Endothelial cell of umbilical vein (primary cell): Measurements from ENCODE around the gene GFPT2. TPM values are rescaled to one million over a fixed set of nuclear protein-coding genes. Genes with fewer than 3 reads are reported as not detected.

Experiments used
- BruUV-seq: library from RNA; stranded (reverse); fragments of 400-500 nt; replicated peaks from 2 replicates; lab custom pipeline; 2021; lab: Mats Ljungman, UMichigan
- CTCF ChIA-PET: fragments of 300-600, 350-600 bp; sonication (Branson Sonifier 250); formaldehyde crosslinking; loops from one replicate; lab custom pipeline; 2021; ENCODE audit warnings: antibody characterized with exemption, inconsistent platforms; lab: Charles Lee
- POLR2A ChIA-PET: fragments of 300-600, 350-600 bp; sonication (Branson Sonifier 250); formaldehyde crosslinking; loops from one replicate; lab custom pipeline; 2021; ENCODE audit warnings: antibody characterized with exemption, inconsistent platforms; lab: Charles Lee
- DNase-seq: peaks from one replicate; pipeline ENCODE4 v3.0.0-alpha.2; 2011; ENCODE audit warnings: low read depth, low spot score
- FAIRE-seq: peaks from 2 replicates; lab custom pipeline; 2011; peaks lifted over from hg19 to GRCh38; lab: Jason Lieb, UNC
- H2AFZ ChIP-seq: 2 replicates; pipeline ENCODE4 v1.6.0; 2012; ENCODE audit warnings: low read depth, low read length, control low read depth, inconsistent platforms
- H3K27ac ChIP-seq: 2 replicates; pipeline ENCODE4 v1.5.1; 2011; ENCODE audit warnings: low read depth, mild to moderate bottlenecking, control low read depth, low read length, moderate library complexity; ENCODE audit not compliant: insufficient read depth
- H3K27me3 ChIP-seq, 2 experiments: 2 replicates each; pipeline versions ENCODE4 v1.6.0 to v1.6.1; 2011; ENCODE audit warnings: low read length in 2 of 2, mixed read lengths in 1 of 2; ENCODE audit not compliant: control insufficient read depth in 2 of 2, insufficient read depth in 2 of 2
- H3K36me3 ChIP-seq, 2 experiments: 2 replicates in 1 of 2; 3 replicates in 1 of 2; pipeline ENCODE4 v1.5.1; 2011; ENCODE audit warnings: low read length in 2 of 2, mild to moderate bottlenecking in 1 of 2, moderate library complexity in 1 of 2; ENCODE audit not compliant: control insufficient read depth in 2 of 2, insufficient read depth in 2 of 2; ENCODE audit errors: extremely low read depth in 1 of 2
- H3K4me1 ChIP-seq: 3 replicates; pipeline ENCODE4 v1.5.1; 2011; ENCODE audit warnings: mild to moderate bottlenecking, low read length; ENCODE audit not compliant: control insufficient read depth, insufficient read depth; ENCODE audit errors: extremely low read depth
- H3K4me2 ChIP-seq: 2 replicates; pipeline ENCODE4 v1.6.1; 2011; ENCODE audit warnings: low read length, control low read depth, mixed read lengths; ENCODE audit not compliant: insufficient read depth
- H3K4me3 ChIP-seq, 3 experiments: fragments of 200-600 bp in 1 of 3; sonication (generic), shearing (Covaris generic) in 1 of 3; replicated peaks in 1 of 3; 2 replicates each; pipeline ENCODE4 v1.5.1; 2011 to 2016; ENCODE audit warnings: control low read depth in 3 of 3, low read length in 3 of 3, mild to moderate bottlenecking in 2 of 3, inconsistent platforms in 1 of 3, low read depth in 1 of 3, moderate library complexity in 1 of 3; ENCODE audit not compliant: insufficient read depth in 1 of 3
- H3K79me2 ChIP-seq: 2 replicates; pipeline ENCODE4 v1.6.0; 2012; ENCODE audit warnings: low read length, inconsistent platforms; ENCODE audit not compliant: control insufficient read depth, insufficient read depth
- H3K9ac ChIP-seq: replicated peaks from 2 replicates; pipeline ENCODE3; 2011; ENCODE audit warnings: low read length, control low read depth; ENCODE audit not compliant: insufficient read depth; ENCODE audit errors: extremely low read depth
- H3K9me1 ChIP-seq: replicated peaks from 3 replicates; pipeline ENCODE4 v1.6.0; 2011; ENCODE audit warnings: mild to moderate bottlenecking, low read length; ENCODE audit not compliant: control insufficient read depth, insufficient read depth; ENCODE audit errors: extremely low read depth
- H3K9me3 ChIP-seq: replicated peaks from 2 replicates; pipeline ENCODE4 v1.5.1; 2012; ENCODE audit warnings: low read length, inconsistent platforms; ENCODE audit not compliant: control insufficient read depth, insufficient read depth
- H4K20me1 ChIP-seq: replicated peaks from 2 replicates; pipeline ENCODE3; 2011; ENCODE audit warnings: mild to moderate bottlenecking, low read length; ENCODE audit not compliant: control insufficient read depth, insufficient read depth; ENCODE audit errors: extremely low read depth
- EZH2 ChIP-seq: IDR thresholded peaks from 2 replicates; pipeline ENCODE4 v1.6.1; 2012; ENCODE audit warnings: borderline replicate concordance, low read depth, mild to moderate bottlenecking, moderate library complexity, low read length, inconsistent platforms; ENCODE audit not compliant: severe bottlenecking
- FOS ChIP-seq: IDR thresholded peaks from 2 replicates; pipeline ENCODE4 v1.6.1; 2011; ENCODE audit warnings: mild to moderate bottlenecking, low read length, moderate library complexity, borderline replicate concordance; ENCODE audit not compliant: insufficient read depth
- GATA2 ChIP-seq: IDR thresholded peaks from 2 replicates; pipeline ENCODE4 v1.7.0; 2011; ENCODE audit warnings: low read depth, mild to moderate bottlenecking, moderate library complexity, mixed read lengths, low read length; ENCODE audit not compliant: insufficient read length, insufficient read depth
- JUN ChIP-seq: IDR thresholded peaks from 2 replicates; pipeline ENCODE4 v1.6.1; 2011; ENCODE audit warnings: borderline replicate concordance, low read depth; ENCODE audit not compliant: insufficient read length, insufficient read depth
- MYC ChIP-seq: IDR thresholded peaks from one replicate; pipeline ENCODE4 v1.6.1; 2011; ENCODE audit warnings: mild to moderate bottlenecking, low read depth, low read length
- POLR2A ChIP-seq: IDR thresholded peaks from 2 replicates; pipeline ENCODE4 v1.6.1; 2012; ENCODE audit warnings: low read depth, mild to moderate bottlenecking, control low read depth, low read length
- POLR2AphosphoS5 ChIP-seq: IDR thresholded peaks from 2 replicates; pipeline ENCODE4 v1.6.1; 2012; ENCODE audit warnings: low read depth, mild to moderate bottlenecking, control low read depth, low read length, moderate library complexity; ENCODE audit not compliant: insufficient read depth
- dilution Hi-C: fragments of 300-500 bp; cut with MboI; formaldehyde crosslinking; loops from one replicate; pipeline ENCODE4 v1.15.0; 2019; ENCODE audit warnings: low sequenced_read_pairs; ENCODE audit not compliant: extremely low pct_ligation_motif_present
- intact Hi-C: fragments of 100-400 bp; cut with micrococcal nuclease; formaldehyde crosslinking; loops from one replicate; pipeline ENCODE4 v1.10.0; 2022
- polyA plus RNA-seq, 4 experiments: library from polyadenylated mRNA; depleted of rRNA in 3 of 4; stranded (reverse) in 3 of 4; unstranded in 1 of 4; fragments of >200 nt; gene quantifications; 2 replicates each; pipeline versions ENCODE4 v1.2.1 to v1.2.3, GENCODE V29; 2011 to 2012; ENCODE audit warnings: missing spikeins in 1 of 4
- total RNA-seq: library from RNA; stranded (reverse); gene quantifications from 2 replicates; pipeline ENCODE4 v1.2.3, GENCODE V29; 2021
- TF ChIP-seq, protein P1 (sequence below): IDR thresholded peaks from 2 replicates; pipeline ENCODE4 v1.6.1; 2011; ENCODE audit not compliant: insufficient read depth, insufficient read length
- TF ChIP-seq, protein P2 (sequence below), 2 donors: IDR thresholded peaks; 1 replicate in 1 of 2; 2 replicates in 1 of 2; pipeline ENCODE4 v1.5.1; 2011; ENCODE audit warnings: low read length in 2 of 2, mild to moderate bottlenecking in 2 of 2, moderate library complexity in 2 of 2, control low read depth in 1 of 2, inconsistent platforms in 1 of 2, low read depth in 1 of 2; ENCODE audit not compliant: insufficient read depth in 1 of 2; ENCODE audit errors: extremely low read depth in 1 of 2

The GFPT2 gene
- total and polyA plus RNA-seq, 2 donors (not counting 3 experiments of a cell fraction or from before 2014, with no cell fraction given), result 4.3 to 4.5 TPM

DNA sequence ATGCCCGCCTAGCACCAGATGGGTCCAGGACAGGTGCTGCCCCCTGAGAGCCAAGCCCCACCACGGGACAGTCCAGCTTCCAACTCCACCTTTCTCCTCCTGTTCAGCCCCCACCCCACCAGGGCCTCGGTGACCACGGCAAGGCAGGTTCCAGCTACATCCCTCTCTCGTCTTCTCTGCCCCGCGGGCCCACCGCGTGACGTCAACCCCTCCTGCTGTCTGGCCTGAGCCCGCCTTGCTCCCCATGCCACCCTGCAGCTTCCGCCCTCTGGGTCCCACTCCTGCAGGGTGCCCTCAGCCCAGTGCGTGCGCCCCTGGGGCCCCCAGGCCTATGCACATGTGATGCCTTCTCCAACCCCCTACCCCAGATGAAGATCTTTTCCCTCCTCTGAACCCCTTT lies 6.8 kb downstream of the GFPT2 start:
- DNase-seq, result no peak
- Histone ChIP-seq H3K27ac (no peak overlapping the region), H2AFZ (no peak overlapping the region), H3K9me1 (no peaks in the 10 kb centered on the region), H3K9me3 (no peaks in the 10 kb centered on the region), H3K9ac (no peak overlapping the region), H3K4me2 (no peak overlapping the region), H3K4me3 (no peak overlapping the region), H3K27me3 (peaks cover 3 to 7% of the 10 kb centered on the region in 2 experiments), H3K79me2 (no peaks in the 10 kb centered on the region), H4K20me1 (no peaks in the 10 kb centered on the region), H3K4me1 (no peaks in the 10 kb centered on the region), H3K36me3 (no peaks in the 10 kb centered on the region)
- dilution Hi-C loops, result no loop called here
- ChIA-PET CTCF (interaction anchor here (2.5 kb wide), 1 partner anchor 17 kb away, joined by 16 read pairs; no protein-coding TSS in a partner anchor), POLR2A (no interaction called here)
- intact Hi-C loops, result no loop called here
- no peak for TF ChIP-seq JUN
- no peak for TF ChIP-seq MYC
- TF ChIP-seq, protein P1, sequence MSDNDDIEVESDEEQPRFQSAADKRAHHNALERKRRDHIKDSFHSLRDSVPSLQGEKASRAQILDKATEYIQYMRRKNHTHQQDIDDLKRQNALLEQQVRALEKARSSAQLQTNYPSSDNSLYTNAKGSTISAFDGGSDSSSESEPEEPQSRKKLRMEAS, result no peak
- TF ChIP-seq FOS, result no peak
- TF ChIP-seq POLR2AphosphoS5, result no peak
- TF ChIP-seq EZH2, result no peak
- TF ChIP-seq GATA2, result no peak
- TF ChIP-seq POLR2A, result no peak
- TF ChIP-seq, protein P2, sequence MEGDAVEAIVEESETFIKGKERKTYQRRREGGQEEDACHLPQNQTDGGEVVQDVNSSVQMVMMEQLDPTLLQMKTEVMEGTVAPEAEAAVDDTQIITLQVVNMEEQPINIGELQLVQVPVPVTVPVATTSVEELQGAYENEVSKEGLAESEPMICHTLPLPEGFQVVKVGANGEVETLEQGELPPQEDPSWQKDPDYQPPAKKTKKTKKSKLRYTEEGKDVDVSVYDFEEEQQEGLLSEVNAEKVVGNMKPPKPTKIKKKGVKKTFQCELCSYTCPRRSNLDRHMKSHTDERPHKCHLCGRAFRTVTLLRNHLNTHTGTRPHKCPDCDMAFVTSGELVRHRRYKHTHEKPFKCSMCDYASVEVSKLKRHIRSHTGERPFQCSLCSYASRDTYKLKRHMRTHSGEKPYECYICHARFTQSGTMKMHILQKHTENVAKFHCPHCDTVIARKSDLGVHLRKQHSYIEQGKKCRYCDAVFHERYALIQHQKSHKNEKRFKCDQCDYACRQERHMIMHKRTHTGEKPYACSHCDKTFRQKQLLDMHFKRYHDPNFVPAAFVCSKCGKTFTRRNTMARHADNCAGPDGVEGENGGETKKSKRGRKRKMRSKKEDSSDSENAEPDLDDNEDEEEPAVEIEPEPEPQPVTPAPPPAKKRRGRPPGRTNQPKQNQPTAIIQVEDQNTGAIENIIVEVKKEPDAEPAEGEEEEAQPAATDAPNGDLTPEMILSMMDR (IDR thresholded peaks at IDR 0.05; ENCODE audit: extremely low read depth in 1 of 2, insufficient read depth in 1 of 2, low read depth in 1 of 2, low read length in 2 of 2), result no peak
- no TSS peak for BruUV-seq
- no peak for FAIRE-seq
